GM23248 (cell line): ENCODE measurements around the gene CST7.

Experiments used
- EZH2 ChIP-seq: fragments of 200-600 bp; sonication (generic); IDR thresholded peaks from 2 replicates; pipeline ENCODE4 v1.6.1; 2018; ENCODE audit warnings: antibody characterized with exemption, mild to moderate bottlenecking; ENCODE audit not compliant: insufficient read depth, poor library complexity, severe bottlenecking
- EZH2phosphoT487 ChIP-seq: fragments of 200-600 bp; sonication (generic); IDR thresholded peaks from 2 replicates; pipeline ENCODE4 v1.6.1; 2018; ENCODE audit warnings: antibody characterized with exemption, moderate library complexity, mild to moderate bottlenecking, low read depth; ENCODE audit not compliant: insufficient read depth

DNA sequence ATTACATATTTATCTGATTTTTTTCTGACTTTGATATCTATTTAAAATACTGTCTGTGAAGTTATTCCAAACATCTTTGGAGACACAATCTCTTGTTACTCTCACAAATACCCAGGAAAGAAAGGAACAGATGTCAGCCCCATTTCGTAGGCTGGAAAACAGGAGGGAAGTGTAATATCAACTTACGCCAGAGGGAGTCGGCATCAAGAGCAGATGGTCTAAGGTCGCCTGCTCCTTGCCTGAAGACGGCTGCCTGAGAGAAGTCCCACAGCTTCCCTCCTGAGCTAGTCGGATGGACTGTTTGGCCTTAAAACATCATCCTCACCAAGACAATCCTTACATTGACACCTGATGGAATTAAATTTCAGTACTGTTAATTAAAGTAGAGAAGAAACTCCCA lies 13.4 kb downstream of the CST7 start:
- TF ChIP-seq EZH2: no peak
- no peak for TF ChIP-seq EZH2phosphoT487
